Fibroblast of pulmonary artery (primary cell): ENCODE measurements around the gene OTOS.

Experiments
- DNase-seq: peaks from one replicate; pipeline ENCODE4 v3.0.0-alpha.2; 2010; ENCODE audit warnings: low read depth
- H3K4me3 ChIP-seq: replicated peaks from 2 replicates; pipeline ENCODE4 v1.5.1; 2011; ENCODE audit warnings: low read depth, mild to moderate bottlenecking, control low read depth, low read length, moderate library complexity
- CTCF ChIP-seq: IDR thresholded peaks from 2 replicates; pipeline ENCODE4 v1.5.1; 2011; ENCODE audit warnings: mild to moderate bottlenecking, control low read depth, low read length, inconsistent platforms; ENCODE audit errors: missing control alignments

Gene OTOS

GRCh38 chr2:240146141-240146561 is 5.7 kb upstream of the OTOS start:
- H3K4me3 ChIP-seq, result no peak overlapping the region
- no peak for TF ChIP-seq CTCF
- no peak for DNase-seq

- TF ChIP-seq CTCF, result no peak
- no peak for DNase-seq
- no peak overlapping the region for H3K4me3 ChIP-seq
These were observed 5.0 kb upstream of the OTOS start for GRCh38 chr2:240145461-240145860.

- no peak for DNase-seq
- no peak for TF ChIP-seq CTCF
- no peak overlapping the region for H3K4me3 ChIP-seq
These were observed 4.3 kb upstream of the OTOS start for GRCh38 chr2:240144649-240145261.

GRCh38 chr2:240143801-240144648 is 3.6 kb upstream of the OTOS start:
- TF ChIP-seq CTCF, result peak; percentile 86
- peak; percentile 58 for DNase-seq
- no peak overlapping the region for H3K4me3 ChIP-seq

GRCh38 chr2:240143276-240143675 is 2.8 kb upstream of the OTOS start:
- no peak for DNase-seq
- no peak overlapping the region for H3K4me3 ChIP-seq
- no peak for TF ChIP-seq CTCF

GRCh38 chr2:240142859-240143258 is 2.4 kb upstream of the OTOS start:
- TF ChIP-seq CTCF, result no peak
- H3K4me3 ChIP-seq, result no peak overlapping the region
- no peak for DNase-seq
